HepG2 (cell line): Measurements from ENCODE around the gene DPH1. TPM values are rescaled to one million over a fixed set of nuclear protein-coding genes. Genes with fewer than 3 reads are reported as not detected.

Experiments used
- ELF4 ChIP-seq: sonication (generic); formaldehyde crosslinking; IDR thresholded peaks from 2 replicates; pipeline ENCODE4 v1.5.0; 2020; ENCODE audit warnings: missing genetic modification reagents, mild to moderate bottlenecking, moderate library complexity, borderline replicate concordance
- KLF13 ChIP-seq: sonication (generic); formaldehyde crosslinking; IDR thresholded peaks from 2 replicates; pipeline ENCODE4 v1.4.0; 2020; ENCODE audit warnings: mild to moderate bottlenecking, missing genetic modification reagents
- PHF8 ChIP-seq: sonication (generic); formaldehyde crosslinking; IDR thresholded peaks from 2 replicates; pipeline ENCODE4 v1.5.0; 2020; ENCODE audit warnings: missing genetic modification reagents
- RFX3 ChIP-seq: IDR thresholded peaks from 2 replicates; pipeline ENCODE4 v1.6.1; 2016; ENCODE audit warnings: missing biosample characterization, missing genetic modification reagents
- SRSF1 ChIP-seq: fragments of 200-400 bp; formaldehyde crosslinking; optimal IDR thresholded peaks from 2 replicates; pipeline ENCODE3; 2017; ENCODE audit warnings: mild to moderate bottlenecking, low read depth, low read length, moderate library complexity
- STAT6 ChIP-seq: sonication (generic); formaldehyde crosslinking; IDR thresholded peaks from 2 replicates; pipeline ENCODE4 v1.4.0; 2020; ENCODE audit warnings: missing genetic modification reagents, mild to moderate bottlenecking, borderline replicate concordance
- ZFP62 ChIP-seq: sonication (generic); formaldehyde crosslinking; IDR thresholded peaks from 2 replicates; pipeline ENCODE4 v1.4.0; 2020; ENCODE audit warnings: missing genetic modification reagents
- ZKSCAN1 ChIP-seq: fragments of 150-350 bp; IDR thresholded peaks from 2 replicates; pipeline ENCODE4 v1.6.1; 2014; ENCODE audit warnings: low read length
- ZNF382 ChIP-seq: sonication (generic); formaldehyde crosslinking; IDR thresholded peaks from 2 replicates; pipeline ENCODE4 v1.5.0; 2020; ENCODE audit warnings: missing genetic modification reagents, mild to moderate bottlenecking, borderline replicate concordance
- ZNF547 ChIP-seq: sonication (generic); formaldehyde crosslinking; IDR thresholded peaks from 2 replicates; pipeline ENCODE4 v1.5.1; 2020; ENCODE audit warnings: mild to moderate bottlenecking, missing genetic modification reagents
- ZNF761 ChIP-seq: sonication (generic); formaldehyde crosslinking; conservative IDR thresholded peaks from 2 replicates; pipeline ENCODE4 v1.4.0; 2020; ENCODE audit warnings: mild to moderate bottlenecking, missing genetic modification reagents
- ZNF775 ChIP-seq: sonication (generic); formaldehyde crosslinking; IDR thresholded peaks from 2 replicates; pipeline ENCODE4 v1.4.0; 2020; ENCODE audit warnings: missing genetic modification reagents, mild to moderate bottlenecking, moderate library complexity, borderline replicate concordance
- polyA plus RNA-seq, 8 experiments: library from polyadenylated mRNA; depleted of rRNA in 3 of 8; stranded (reverse) in 7 of 8; unstranded in 1 of 8; fragments of >200 nt; fragmentation: Illumina TruSeq in 4 of 8; extraction: Trizol in 4 of 8; gene quantifications; 2 replicates each; pipeline versions ENCODE4 v1.2.1 to v1.2.3, GENCODE V29; 2011 to 2016; ENCODE audit warnings: low read depth in 4 of 8, missing spikeins in 1 of 8, mixed read lengths in 1 of 8; ENCODE audit not compliant: insufficient read depth in 1 of 8
- total RNA-seq, 5 experiments: library from RNA; depleted of rRNA; stranded (reverse); fragments of >200 nt; fragmentation: Illumina TruSeq; extraction: Trizol; gene quantifications; 2 replicates each; pipeline ENCODE4 v1.2.3, GENCODE V29; 2016; ENCODE audit warnings: low read depth in 1 of 5
- TF ChIP-seq, protein P1 (sequence below): sonication (generic); formaldehyde crosslinking; IDR thresholded peaks from 2 replicates; pipeline ENCODE4 v1.8.0; 2023; ENCODE audit warnings: mild to moderate bottlenecking, missing genetic modification reagents
- TF ChIP-seq, protein P2 (sequence below): IDR thresholded peaks from 2 replicates; pipeline ENCODE4 v1.4.0; 2020; ENCODE audit warnings: mild to moderate bottlenecking, missing genetic modification reagents
- TF ChIP-seq, protein P3 (sequence below): sonication (generic); formaldehyde crosslinking; IDR thresholded peaks from 2 replicates; pipeline ENCODE4 v1.4.0; 2020; ENCODE audit warnings: mild to moderate bottlenecking, missing genetic modification reagents
- TF ChIP-seq, protein P4 (sequence below): sonication (generic); formaldehyde crosslinking; IDR thresholded peaks from 2 replicates; pipeline ENCODE4 v1.5.1; 2020; ENCODE audit warnings: mild to moderate bottlenecking, missing genetic modification reagents, moderate library complexity

The DPH1 gene
- total and polyA plus RNA-seq, 2 of the 13 experiments (the other 11 are each of a cell fraction or from before 2014, with no cell fraction given), result 25.3 to 42.8 TPM

GRCh38 chr17:2049333-2050299 is 19.7 kb downstream of the DPH1 start (continued):
- no peak for TF ChIP-seq ELF4 (CRISPR knock-in tag)
- peak; percentile 59 for TF ChIP-seq RFX3 (CRISPR knock-in tag)
- TF ChIP-seq, protein P1, sequence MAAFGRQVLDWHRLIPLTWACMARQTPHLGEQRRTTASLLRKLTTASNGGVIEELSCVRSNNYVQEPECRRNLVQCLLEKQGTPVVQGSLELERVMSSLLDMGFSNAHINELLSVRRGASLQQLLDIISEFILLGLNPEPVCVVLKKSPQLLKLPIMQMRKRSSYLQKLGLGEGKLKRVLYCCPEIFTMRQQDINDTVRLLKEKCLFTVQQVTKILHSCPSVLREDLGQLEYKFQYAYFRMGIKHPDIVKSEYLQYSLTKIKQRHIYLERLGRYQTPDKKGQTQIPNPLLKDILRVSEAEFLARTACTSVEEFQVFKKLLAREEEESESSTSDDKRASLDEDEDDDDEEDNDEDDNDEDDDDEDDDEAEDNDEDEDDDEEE (CRISPR knock-in tag), result 0 out of 2 replicates have a peak, but pooled peaks have one; percentile 53
- TF ChIP-seq, protein P2, sequence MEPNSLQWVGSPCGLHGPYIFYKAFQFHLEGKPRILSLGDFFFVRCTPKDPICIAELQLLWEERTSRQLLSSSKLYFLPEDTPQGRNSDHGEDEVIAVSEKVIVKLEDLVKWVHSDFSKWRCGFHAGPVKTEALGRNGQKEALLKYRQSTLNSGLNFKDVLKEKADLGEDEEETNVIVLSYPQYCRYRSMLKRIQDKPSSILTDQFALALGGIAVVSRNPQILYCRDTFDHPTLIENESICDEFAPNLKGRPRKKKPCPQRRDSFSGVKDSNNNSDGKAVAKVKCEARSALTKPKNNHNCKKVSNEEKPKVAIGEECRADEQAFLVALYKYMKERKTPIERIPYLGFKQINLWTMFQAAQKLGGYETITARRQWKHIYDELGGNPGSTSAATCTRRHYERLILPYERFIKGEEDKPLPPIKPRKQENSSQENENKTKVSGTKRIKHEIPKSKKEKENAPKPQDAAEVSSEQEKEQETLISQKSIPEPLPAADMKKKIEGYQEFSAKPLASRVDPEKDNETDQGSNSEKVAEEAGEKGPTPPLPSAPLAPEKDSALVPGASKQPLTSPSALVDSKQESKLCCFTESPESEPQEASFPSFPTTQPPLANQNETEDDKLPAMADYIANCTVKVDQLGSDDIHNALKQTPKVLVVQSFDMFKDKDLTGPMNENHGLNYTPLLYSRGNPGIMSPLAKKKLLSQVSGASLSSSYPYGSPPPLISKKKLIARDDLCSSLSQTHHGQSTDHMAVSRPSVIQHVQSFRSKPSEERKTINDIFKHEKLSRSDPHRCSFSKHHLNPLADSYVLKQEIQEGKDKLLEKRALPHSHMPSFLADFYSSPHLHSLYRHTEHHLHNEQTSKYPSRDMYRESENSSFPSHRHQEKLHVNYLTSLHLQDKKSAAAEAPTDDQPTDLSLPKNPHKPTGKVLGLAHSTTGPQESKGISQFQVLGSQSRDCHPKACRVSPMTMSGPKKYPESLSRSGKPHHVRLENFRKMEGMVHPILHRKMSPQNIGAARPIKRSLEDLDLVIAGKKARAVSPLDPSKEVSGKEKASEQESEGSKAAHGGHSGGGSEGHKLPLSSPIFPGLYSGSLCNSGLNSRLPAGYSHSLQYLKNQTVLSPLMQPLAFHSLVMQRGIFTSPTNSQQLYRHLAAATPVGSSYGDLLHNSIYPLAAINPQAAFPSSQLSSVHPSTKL (CRISPR knock-in tag), result no peak
- TF ChIP-seq, protein P3, sequence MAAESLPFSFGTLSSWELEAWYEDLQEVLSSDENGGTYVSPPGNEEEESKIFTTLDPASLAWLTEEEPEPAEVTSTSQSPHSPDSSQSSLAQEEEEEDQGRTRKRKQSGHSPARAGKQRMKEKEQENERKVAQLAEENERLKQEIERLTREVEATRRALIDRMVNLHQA, result no peak
- no peak for TF ChIP-seq ZKSCAN1
- TF ChIP-seq, protein P4, sequence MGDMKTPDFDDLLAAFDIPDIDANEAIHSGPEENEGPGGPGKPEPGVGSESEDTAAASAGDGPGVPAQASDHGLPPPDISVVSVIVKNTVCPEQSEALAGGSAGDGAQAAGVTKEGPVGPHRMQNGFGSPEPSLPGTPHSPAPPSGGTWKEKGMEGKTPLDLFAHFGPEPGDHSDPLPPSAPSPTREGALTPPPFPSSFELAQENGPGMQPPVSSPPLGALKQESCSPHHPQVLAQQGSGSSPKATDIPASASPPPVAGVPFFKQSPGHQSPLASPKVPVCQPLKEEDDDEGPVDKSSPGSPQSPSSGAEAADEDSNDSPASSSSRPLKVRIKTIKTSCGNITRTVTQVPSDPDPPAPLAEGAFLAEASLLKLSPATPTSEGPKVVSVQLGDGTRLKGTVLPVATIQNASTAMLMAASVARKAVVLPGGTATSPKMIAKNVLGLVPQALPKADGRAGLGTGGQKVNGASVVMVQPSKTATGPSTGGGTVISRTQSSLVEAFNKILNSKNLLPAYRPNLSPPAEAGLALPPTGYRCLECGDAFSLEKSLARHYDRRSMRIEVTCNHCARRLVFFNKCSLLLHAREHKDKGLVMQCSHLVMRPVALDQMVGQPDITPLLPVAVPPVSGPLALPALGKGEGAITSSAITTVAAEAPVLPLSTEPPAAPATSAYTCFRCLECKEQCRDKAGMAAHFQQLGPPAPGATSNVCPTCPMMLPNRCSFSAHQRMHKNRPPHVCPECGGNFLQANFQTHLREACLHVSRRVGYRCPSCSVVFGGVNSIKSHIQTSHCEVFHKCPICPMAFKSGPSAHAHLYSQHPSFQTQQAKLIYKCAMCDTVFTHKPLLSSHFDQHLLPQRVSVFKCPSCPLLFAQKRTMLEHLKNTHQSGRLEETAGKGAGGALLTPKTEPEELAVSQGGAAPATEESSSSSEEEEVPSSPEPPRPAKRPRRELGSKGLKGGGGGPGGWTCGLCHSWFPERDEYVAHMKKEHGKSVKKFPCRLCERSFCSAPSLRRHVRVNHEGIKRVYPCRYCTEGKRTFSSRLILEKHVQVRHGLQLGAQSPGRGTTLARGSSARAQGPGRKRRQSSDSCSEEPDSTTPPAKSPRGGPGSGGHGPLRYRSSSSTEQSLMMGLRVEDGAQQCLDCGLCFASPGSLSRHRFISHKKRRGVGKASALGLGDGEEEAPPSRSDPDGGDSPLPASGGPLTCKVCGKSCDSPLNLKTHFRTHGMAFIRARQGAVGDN (CRISPR knock-in tag), result peak; percentile 32; the same call in 1 of the 2 replicates
- no peak for TF ChIP-seq STAT6 (CRISPR knock-in tag)
- no peak for TF ChIP-seq ZFP62 (CRISPR knock-in tag)
- TF ChIP-seq SRSF1, result no peak
- 0 out of 2 replicates have a peak, but pooled peaks have one; percentile 20 for TF ChIP-seq ZNF547
- no peak for TF ChIP-seq KLF13 (CRISPR knock-in tag)
- TF ChIP-seq ZNF775 (CRISPR knock-in tag), result no peak
- no peak for TF ChIP-seq PHF8 (CRISPR knock-in tag)
- no peak for TF ChIP-seq ZNF382 (CRISPR knock-in tag)
- no peak for TF ChIP-seq ZNF761 (CRISPR knock-in tag)
